T-cell (primary cell): ENCODE measurements around the gene CFD. TPM values are rescaled to one million over a fixed set of nuclear protein-coding genes. Genes with fewer than 3 reads are reported as not detected.
"Not testable (repeated sequence)": the region's sequence is repeated elsewhere in the genome, so short reads cannot be mapped to it uniquely, and the experiment has no call there.

ENCODE experiments used
- ATAC-seq, 4 experiments: fragments of 200-7000 bp in 3 of 4; fragments of 150-1000 bp in 1 of 4; cut with Tn5 transposase; replicated peaks in 1 of 4; 1 replicate in 3 of 4; 2 replicates in 1 of 4; pipeline ENCODE4 v1.10.0; 2021; ENCODE audit warnings: moderate library complexity in 3 of 4, mild to moderate bottlenecking in 2 of 4, moderate number of reproducible peaks in 1 of 4
- CTCF ChIA-PET, 2 donors: fragments of 300-600 bp; sonication (Branson Sonifier 250); formaldehyde crosslinking; loops; one replicate each; lab custom pipeline; 2022; ENCODE audit warnings: antibody characterized with exemption in 2 of 2; lab: Charles Lee
- POLR2A ChIA-PET, 2 donors: fragments of 300-600 bp; sonication (Branson Sonifier 250); formaldehyde crosslinking; loops; one replicate each; lab custom pipeline; 2022; ENCODE audit warnings: antibody characterized with exemption in 2 of 2; lab: Charles Lee
- DNase-seq, 35 experiments: peaks; one replicate each; pipeline versions ENCODE4 v3.0.0 to v3.0.0-alpha.2; 2013 to 2023
- H3K27ac ChIP-seq: one replicate; pipeline ENCODE4 v1.5.1; 2013; ENCODE audit warnings: low read length
- H3K27me3 ChIP-seq, 2 experiments: replicated peaks in 1 of 2; 1 replicate in 1 of 2; 2 replicates in 1 of 2; pipeline versions ENCODE4 v1.6.1 to v1.7.0; 2013; ENCODE audit warnings: low read length in 1 of 2, mixed read lengths in 1 of 2; ENCODE audit not compliant: control insufficient read depth in 2 of 2, insufficient read depth in 2 of 2; ENCODE audit errors: extremely low read depth in 1 of 2
- H3K36me3 ChIP-seq, 2 donors: 1 replicate in 1 of 2; 2 replicates in 1 of 2; pipeline versions ENCODE4 v1.6.1 to v1.7.0; 2013; ENCODE audit warnings: low read length in 1 of 2; ENCODE audit not compliant: control insufficient read depth in 2 of 2, insufficient read depth in 1 of 2; ENCODE audit errors: extremely low read depth in 1 of 2
- H3K4me1 ChIP-seq, 2 experiments: 1 replicate in 1 of 2; 2 replicates in 1 of 2; pipeline versions ENCODE4 v1.6.1 to v1.7.0; 2013; ENCODE audit warnings: low read length in 2 of 2, mixed read lengths in 1 of 2; ENCODE audit not compliant: insufficient read depth in 2 of 2, control insufficient read depth in 1 of 2; ENCODE audit errors: extremely low read depth in 1 of 2
- H3K4me3 ChIP-seq, 2 donors: 1 replicate in 1 of 2; 2 replicates in 1 of 2; pipeline versions ENCODE4 v1.5.1 to v1.7.0; 2013; ENCODE audit warnings: mild to moderate bottlenecking in 2 of 2, low read length in 1 of 2, moderate library complexity in 1 of 2; ENCODE audit not compliant: control insufficient read depth in 1 of 2; ENCODE audit errors: extremely low read depth in 1 of 2
- H3K9me3 ChIP-seq: 2 replicates; pipeline ENCODE4 v1.7.0; 2013
- H3K27ac Mint-ChIP-seq, 2 donors: one replicate each; pipeline ENCODE4 v1.8.0; 2020 to 2021; ENCODE audit warnings: mild to moderate bottlenecking in 2 of 2, mixed read lengths in 2 of 2
- H3K27me3 Mint-ChIP-seq, 2 donors: one replicate each; pipeline ENCODE4 v1.8.0; 2021 to 2022; ENCODE audit warnings: mixed read lengths in 2 of 2
- H3K36me3 Mint-ChIP-seq: one replicate; pipeline ENCODE4 v1.8.0; 2021; ENCODE audit warnings: mixed read lengths
- H3K4me1 Mint-ChIP-seq, 3 donors: one replicate each; pipeline ENCODE4 v1.8.0; 2020 to 2022; ENCODE audit warnings: mixed read lengths in 3 of 3, mild to moderate bottlenecking in 1 of 3
- H3K4me3 Mint-ChIP-seq, 3 donors: one replicate each; pipeline ENCODE4 v1.8.0; 2020 to 2022; ENCODE audit warnings: mild to moderate bottlenecking in 3 of 3, mixed read lengths in 3 of 3, moderate library complexity in 3 of 3
- H3K9me3 Mint-ChIP-seq, 3 donors: one replicate each; pipeline ENCODE4 v1.8.0; 2020 to 2022; ENCODE audit warnings: mixed read lengths in 3 of 3
- WGBS: methylation state at CpG from one replicate; pipeline ENCODE4 v1.1.5; 2013; ENCODE audit warnings: missing lambda C conversion rate; ENCODE audit not compliant: insufficient coverage; 5-methylcytosine and 5-hydroxymethylcytosine counted together
- total RNA-seq, 35 experiments: library from RNA in 6 of 35; stranded (reverse) in 6 of 35; fragments of 120-200 nt in 1 of 35; gene quantifications; one replicate each; pipeline versions ENCODE4 v1.2.1 to v1.2.4 and lab custom pipeline; 2013 to 2026

Gene CFD
- total RNA-seq, 5 donors from 2014 or later (not counting 1 experiment from before 2014, with no cell fraction given), result 2.8 to 10.3 (median 5.6) TPM

DNA sequence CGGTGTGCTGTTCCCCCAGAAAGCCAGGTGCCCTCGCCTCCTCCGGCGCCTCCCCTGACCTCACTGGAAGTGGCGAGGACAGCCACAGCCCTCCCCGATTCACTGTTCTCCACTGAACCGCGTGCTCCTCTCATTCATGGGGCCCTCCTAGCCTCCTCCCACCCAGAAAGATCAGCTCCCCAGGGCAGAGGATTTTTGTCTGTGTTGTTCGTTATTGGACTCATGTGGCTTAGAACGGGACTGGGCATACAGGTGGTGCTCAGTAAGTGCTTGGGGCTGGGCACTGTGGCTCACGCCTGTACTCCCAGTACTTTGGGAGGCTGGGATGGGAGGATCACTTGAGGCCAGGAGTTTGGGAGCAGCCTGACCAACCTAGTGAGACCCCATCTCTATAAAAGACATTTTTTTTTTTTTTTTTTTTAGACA is 14.9 kb upstream of the CFD start:
- H3K4me3 Mint-ChIP-seq, result peak overlapping the region in 1 of 3 donors; percentile 67
- CTCF ChIA-PET, result no interaction called here
- no peak for DNase-seq
- H3K27ac Mint-ChIP-seq, result no peak overlapping the region
- Histone ChIP-seq H3K4me1 (peaks cover 0 to 18% of the 10 kb centered on the region in 2 experiments), H3K27me3 (peaks cover 0 to 77% of the 10 kb centered on the region in 2 experiments), H3K27ac (no peak overlapping the region), H3K9me3 (no peaks in the 10 kb centered on the region), H3K36me3 (no peaks in the 10 kb centered on the region), H3K4me3 (no peak overlapping the region)
- ATAC-seq, result peak in 2 of 4 experiments; percentile 37 to 67
- POLR2A ChIA-PET, result no interaction called here
- WGBS, result 32% methylated on average over 5 of the region's 11 CpGs
- peaks cover 3 to 12% (median 8%) of the 10 kb centered on the region in 3 donors for H3K4me1 Mint-ChIP-seq
- peaks cover 31 to 60% of the 10 kb centered on the region in 2 donors for H3K27me3 Mint-ChIP-seq
- no peaks in the 10 kb centered on the region for H3K9me3 Mint-ChIP-seq
- H3K36me3 Mint-ChIP-seq, result no peaks in the 10 kb centered on the region

DNA sequence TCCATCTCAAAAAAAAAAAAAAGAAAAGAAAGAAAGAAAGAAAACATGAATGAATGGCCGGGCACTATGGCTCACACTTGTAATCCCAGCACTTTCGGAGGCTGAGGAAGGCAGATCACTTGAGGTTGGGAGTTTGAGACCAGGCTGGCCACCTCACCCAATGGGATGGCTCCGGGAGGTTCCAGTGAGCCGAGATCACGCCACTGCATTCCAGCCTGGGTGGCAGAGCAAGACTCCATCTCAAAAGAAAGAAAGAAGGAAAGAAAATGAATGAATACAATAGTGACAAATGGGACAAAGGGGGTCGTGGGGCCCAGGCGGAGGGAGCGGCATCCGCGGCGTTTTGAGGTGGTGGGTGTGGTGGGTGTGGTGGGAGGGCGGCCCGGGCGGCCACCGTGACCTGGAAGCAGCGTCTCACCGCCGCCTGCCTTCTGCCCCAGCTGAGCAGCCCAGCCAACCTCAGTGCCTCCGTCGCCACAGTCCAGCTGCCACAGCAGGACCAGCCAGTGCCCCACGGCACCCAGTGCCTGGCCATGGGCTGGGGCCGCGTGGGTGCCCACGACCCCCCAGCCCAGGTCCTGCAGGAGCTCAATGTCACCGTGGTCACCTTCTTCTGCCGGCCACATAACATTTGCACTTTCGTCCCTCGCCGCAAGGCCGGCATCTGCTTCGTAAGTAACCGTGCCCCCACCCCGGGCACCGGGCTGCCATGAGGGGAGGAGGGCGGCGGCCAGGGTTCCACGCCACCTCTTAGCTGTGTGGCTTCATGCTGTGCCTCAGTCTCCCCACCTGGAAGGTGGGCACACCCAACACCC is 13.6 kb upstream of the CFD start:
- H3K4me1 ChIP-seq, result peaks cover 0 to 18% of the 10 kb centered on the region in 2 experiments
- ChIA-PET CTCF (no interaction called here), POLR2A (interaction anchor here in 1 of 2 donors (0.5 kb wide), 1 partner anchor 395 kb away, joined by 3 read pairs; no protein-coding TSS in a partner anchor)
- no peaks in the 10 kb centered on the region for H3K9me3 ChIP-seq
- Mint-ChIP-seq H3K27ac (peak overlapping the region in 1 of 2 donors; percentile 73), H3K4me1 (peaks cover 3 to 12% (median 8%) of the 10 kb centered on the region in 3 donors), H3K36me3 (no peaks in the 10 kb centered on the region), H3K9me3 (no peaks in the 10 kb centered on the region), H3K27me3 (peaks cover 31 to 65% of the 10 kb centered on the region in 2 donors), H3K4me3 (no peak overlapping the region)
- H3K36me3 ChIP-seq, result no peaks in the 10 kb centered on the region
- H3K4me3 ChIP-seq, result no peak overlapping the region
- peaks cover 0 to 83% of the 10 kb centered on the region in 2 experiments for H3K27me3 ChIP-seq
- no peak for DNase-seq
- 83% methylated on average over 28 of the region's 37 CpGs for WGBS
- H3K27ac ChIP-seq, result no peak overlapping the region
- no peak for ATAC-seq

DNA sequence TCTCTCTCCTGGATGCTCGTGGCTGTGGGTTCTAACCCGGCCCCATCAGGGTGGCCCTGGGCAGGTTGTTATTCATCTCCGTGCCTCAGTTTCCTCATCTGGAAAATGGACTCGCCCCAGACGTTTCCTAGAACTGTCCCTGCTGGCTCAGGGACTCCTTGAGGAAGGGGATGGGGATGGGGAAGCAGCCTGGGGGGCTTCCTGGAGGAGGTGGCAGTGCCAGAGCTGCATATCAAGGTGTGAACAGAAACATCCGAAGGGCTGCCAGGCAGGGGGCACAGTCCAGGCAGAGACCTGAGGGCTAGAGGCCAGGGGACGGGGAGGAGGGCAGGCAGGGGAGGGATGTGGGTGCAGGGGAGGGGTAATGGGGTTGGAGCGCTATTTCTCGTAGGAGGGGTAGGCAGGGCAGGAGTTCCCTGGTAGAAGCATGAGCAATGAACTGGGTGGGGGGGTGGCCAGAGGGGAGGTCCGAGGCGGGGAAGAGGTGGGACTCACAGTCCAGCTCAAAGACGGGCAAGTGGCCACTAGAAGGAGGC is 11.0 kb upstream of the CFD start:
- H3K27ac Mint-ChIP-seq, result no peak overlapping the region
- H3K9me3 Mint-ChIP-seq, result no peaks in the 10 kb centered on the region
- CTCF ChIA-PET, result no interaction called here
- no peaks in the 10 kb centered on the region for H3K36me3 Mint-ChIP-seq
- peaks cover 0 to 91% of the 10 kb centered on the region in 2 experiments for H3K27me3 ChIP-seq
- 38% methylated on average over 12 of the region's 12 CpGs for WGBS
- H3K36me3 ChIP-seq, result no peaks in the 10 kb centered on the region
- ATAC-seq (no peak), DNase-seq (no peak)
- H3K9me3 ChIP-seq, result no peaks in the 10 kb centered on the region
- H3K4me1 Mint-ChIP-seq, result peaks cover 3 to 7% (median 3%) of the 10 kb centered on the region in 3 donors
- no peak overlapping the region for H3K4me3 ChIP-seq
- POLR2A ChIA-PET, result no interaction called here
- H3K27ac ChIP-seq, result no peak overlapping the region
- H3K4me3 Mint-ChIP-seq, result no peak overlapping the region
- peaks cover 0 to 13% of the 10 kb centered on the region in 2 experiments for H3K4me1 ChIP-seq
- peaks cover 27 to 59% of the 10 kb centered on the region in 2 donors for H3K27me3 Mint-ChIP-seq

DNA sequence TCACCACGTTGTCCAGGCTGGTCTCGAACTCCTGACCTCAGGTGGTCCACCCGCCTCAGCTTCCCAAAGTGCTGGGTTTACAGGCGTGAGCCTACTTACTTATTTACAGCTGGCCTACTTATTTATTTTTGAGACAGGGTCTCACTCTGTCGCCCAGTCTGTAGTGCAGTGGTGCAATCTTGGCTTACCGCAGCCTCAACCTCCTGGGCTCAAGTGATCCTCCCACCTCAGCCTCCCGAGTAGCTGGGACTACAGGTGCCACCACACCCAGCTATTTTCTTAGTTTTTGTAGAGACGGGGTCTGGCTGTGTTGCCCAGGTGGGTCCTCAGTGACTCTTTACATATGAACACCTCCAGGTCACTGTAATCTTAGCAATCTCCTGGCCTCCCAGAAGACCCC is 10.3 kb upstream of the CFD start:
- WGBS, result 83% methylated on average over 7 of the region's 8 CpGs
- H3K9me3 Mint-ChIP-seq, H3K9me3 ChIP-seq, POLR2A ChIA-PET, H3K27ac Mint-ChIP-seq, H3K27ac ChIP-seq, H3K4me1 Mint-ChIP-seq, ATAC-seq, DNase-seq, H3K4me3 Mint-ChIP-seq, H3K4me1 ChIP-seq, H3K4me3 ChIP-seq, H3K36me3 ChIP-seq, H3K36me3 Mint-ChIP-seq: not testable (repeated sequence)
- peaks cover 27 to 57% of the 10 kb centered on the region in 2 donors for H3K27me3 Mint-ChIP-seq
- CTCF ChIA-PET, result interaction anchor here in 1 of 2 donors (0.7 kb wide), 1 partner anchor 88 kb away, joined by 3 read pairs; no protein-coding TSS in a partner anchor
- peaks cover 0 to 90% of the 10 kb centered on the region in 2 experiments for H3K27me3 ChIP-seq

DNA sequence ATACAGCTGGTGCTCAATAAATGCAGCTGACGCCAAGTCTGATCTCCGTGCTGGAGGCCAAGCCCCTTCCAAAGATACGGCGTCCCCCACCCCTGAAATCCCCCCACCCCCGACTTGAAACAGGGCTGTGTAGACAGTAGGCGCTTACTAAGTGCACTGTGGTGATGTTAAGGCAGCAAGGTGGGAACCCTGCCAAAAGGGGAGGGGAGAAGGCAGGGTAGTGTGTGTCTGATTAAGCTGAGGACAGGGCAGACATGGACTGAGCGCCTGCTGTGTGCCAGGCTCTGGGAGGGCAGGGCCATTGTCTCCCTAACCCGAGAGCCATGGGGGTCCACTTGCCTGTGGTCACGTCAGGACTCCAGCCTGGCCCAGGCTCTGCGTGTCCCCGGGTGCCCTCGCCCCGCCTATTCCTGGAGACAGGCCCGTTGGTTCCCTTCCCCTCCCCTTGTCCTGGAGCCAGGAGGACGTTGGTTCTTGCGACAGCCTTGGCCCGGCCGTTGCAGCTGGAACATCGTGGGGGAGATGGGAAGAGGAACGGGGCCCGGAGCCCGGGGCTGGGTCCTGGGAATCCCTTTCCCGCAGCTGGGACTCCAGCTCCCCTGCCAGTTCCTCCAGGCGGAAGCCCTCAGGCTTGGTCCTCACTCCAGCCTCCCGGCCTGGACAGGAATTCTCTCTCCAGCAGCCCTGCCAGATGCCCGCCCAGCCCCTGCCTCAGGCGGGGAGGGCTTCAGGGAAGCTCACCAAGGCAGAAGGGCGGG is 9.1 kb upstream of the CFD start:
- Histone ChIP-seq H3K4me3 (no peak overlapping the region), H3K4me1 (peaks cover 0 to 3% of the 10 kb centered on the region in 2 experiments), H3K27me3 (peaks cover 0 to 88% of the 10 kb centered on the region in 2 experiments), H3K27ac (no peak overlapping the region), H3K36me3 (no peaks in the 10 kb centered on the region), H3K9me3 (no peaks in the 10 kb centered on the region)
- ATAC-seq (no peak), DNase-seq (no peak)
- WGBS, result 33% methylated on average over 21 of the region's 28 CpGs
- no peaks in the 10 kb centered on the region for H3K36me3 Mint-ChIP-seq
- CTCF ChIA-PET, result no interaction called here
- no peaks in the 10 kb centered on the region for H3K9me3 Mint-ChIP-seq
- POLR2A ChIA-PET, result no interaction called here
- no peak overlapping the region for H3K4me3 Mint-ChIP-seq
- no peaks in the 10 kb centered on the region for H3K4me1 Mint-ChIP-seq
- peaks cover 19 to 49% of the 10 kb centered on the region in 2 donors for H3K27me3 Mint-ChIP-seq
- H3K27ac Mint-ChIP-seq, result no peak overlapping the region

DNA sequence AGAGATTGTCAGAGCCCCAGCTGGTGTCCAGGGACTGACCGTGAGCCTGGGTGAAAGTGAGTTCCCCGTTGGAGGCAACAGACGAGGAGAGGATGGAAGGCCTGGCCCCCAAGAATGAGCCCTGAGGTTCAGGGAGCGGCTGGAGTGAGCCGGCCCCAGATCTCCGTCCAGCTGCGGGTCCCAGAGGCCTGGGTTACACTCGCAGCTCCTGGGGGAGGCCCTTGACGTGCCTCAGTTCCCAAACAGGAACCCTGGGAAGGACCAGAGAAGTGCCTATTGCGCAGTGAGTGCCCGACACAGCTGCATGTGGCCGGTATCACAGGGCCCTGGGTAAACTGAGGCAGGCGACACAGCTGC is 8.5 kb upstream of the CFD start:
- no peak for ATAC-seq
- H3K27me3 ChIP-seq, result peaks cover 0 to 89% of the 10 kb centered on the region in 2 experiments
- Mint-ChIP-seq H3K9me3 (no peaks in the 10 kb centered on the region), H3K27ac (no peak overlapping the region), H3K36me3 (no peaks in the 10 kb centered on the region), H3K4me3 (no peak overlapping the region), H3K4me1 (no peaks in the 10 kb centered on the region), H3K27me3 (peaks cover 15 to 45% of the 10 kb centered on the region in 2 donors)
- ChIA-PET CTCF (no interaction called here), POLR2A (no interaction called here)
- H3K4me1 ChIP-seq, result peaks cover 0 to 3% of the 10 kb centered on the region in 2 experiments
- H3K4me3 ChIP-seq, result no peak overlapping the region
- no peak overlapping the region for H3K27ac ChIP-seq
- H3K9me3 ChIP-seq, result no peaks in the 10 kb centered on the region
- WGBS, result 54% methylated on average over 13 of the region's 13 CpGs
- no peak for DNase-seq
- no peaks in the 10 kb centered on the region for H3K36me3 ChIP-seq
